HCEC 1CT (cell line): ENCODE measurements around the gene MMP1.

ENCODE experiments used
- DNase-seq: peaks from one replicate; pipeline ENCODE4 v3.0.0-alpha.2; 2017

Gene MMP1

GRCh38 chr11:102802341-102802740, 4.4 kb upstream of the MMP1 start:
- DNase-seq, result peak; percentile 95

GRCh38 chr11:102800767-102801166, 2.8 kb upstream of the MMP1 start:
- DNase-seq, result no peak

- DNase-seq, result peak; percentile 50
Observed at GRCh38 chr11:102799681-102800340, 1.9 kb upstream of the MMP1 start.

GRCh38 chr11:102794382-102794781, 3.6 kb downstream of the MMP1 start:
- peak; percentile 57 for DNase-seq

GRCh38 chr11:102793677-102794290, 4.2 kb downstream of the MMP1 start:
- no peak for DNase-seq

- no peak for DNase-seq
Observed at GRCh38 chr11:102792604-102793003, 5.4 kb downstream of the MMP1 start.

GRCh38 chr11:102791271-102792036, 6.5 kb downstream of the MMP1 start:
- DNase-seq, result no peak

GRCh38 chr11:102788334-102788995, 9.5 kb downstream of the MMP1 start:
- no peak for DNase-seq

GRCh38 chr11:102784380-102784779, 13.6 kb downstream of the MMP1 start:
- DNase-seq, result no peak

- no peak for DNase-seq
Observed at GRCh38 chr11:102783720-102784119, 14.2 kb downstream of the MMP1 start.

- no peak for DNase-seq
Observed at GRCh38 chr11:102783016-102783415, 14.9 kb downstream of the MMP1 start.

GRCh38 chr11:102781676-102782075, 16.3 kb downstream of the MMP1 start:
- DNase-seq, result no peak

GRCh38 chr11:102780491-102780918, 17.5 kb downstream of the MMP1 start, which contains the start of gene MMP10:
Gene MMP10 (minus strand): TSS chr11:102780628. CDS start chr11:102780591, 37 bp downstream.
- peak; percentile 77 for DNase-seq

- no peak for DNase-seq
Observed at GRCh38 chr11:102776454-102776853, 21.5 kb downstream of the MMP1 start.

GRCh38 chr11:102773386-102773785, 24.6 kb downstream of the MMP1 start:
- DNase-seq, result no peak

- no peak for DNase-seq
Observed at GRCh38 chr11:102771351-102771750, 26.6 kb downstream of the MMP1 start.

GRCh38 chr11:102770191-102770590, 27.8 kb downstream of the MMP1 start:
- DNase-seq, result no peak

- DNase-seq, result no peak
Observed at GRCh38 chr11:102767800-102768199, 30.2 kb downstream of the MMP1 start.

GRCh38 chr11:102763440-102763839, 34.5 kb downstream of the MMP1 start:
- DNase-seq, result peak; percentile 27

GRCh38 chr11:102762361-102762767, 35.6 kb downstream of the MMP1 start:
- DNase-seq, result peak; percentile 63

- DNase-seq, result no peak
Observed at GRCh38 chr11:102761646-102762238, 36.2 kb downstream of the MMP1 start.

- DNase-seq, result peak; percentile 98
Observed at GRCh38 chr11:102760344-102761035, 37.5 kb downstream of the MMP1 start.
